K562 (cell line): ENCODE measurements around the gene CACTIN. TPM values are rescaled to one million over a fixed set of nuclear protein-coding genes. Genes with fewer than 3 reads are reported as not detected.

ENCODE experiments used
- ARID4B ChIP-seq: sonication (generic); formaldehyde crosslinking; IDR thresholded peaks from 2 replicates; pipeline ENCODE4 v1.8.0; 2022; ENCODE audit warnings: mild to moderate bottlenecking, missing genetic modification reagents
- ETV1 ChIP-seq: fragments of 450-650 bp; conservative IDR thresholded peaks from 2 replicates; pipeline ENCODE4 v1.6.1; 2016; ENCODE audit warnings: missing genetic modification characterization, control low read depth, low read depth, missing compliant biosample characterization
- HDGF ChIP-seq: fragments of 450-650 bp; IDR thresholded peaks from 2 replicates; pipeline ENCODE4 v1.6.1; 2016
- KHSRP ChIP-seq: fragments of 450-650 bp; IDR thresholded peaks from 2 replicates; pipeline ENCODE4 v1.6.1; 2017
- MTA1 ChIP-seq: fragments of 450-650 bp; IDR thresholded peaks from 2 replicates; pipeline ENCODE4 v1.6.1; 2017; ENCODE audit warnings: borderline replicate concordance
- TSC22D4 ChIP-seq: fragments of 450-650 bp; IDR thresholded peaks from 2 replicates; pipeline ENCODE4 v1.6.1; 2016; ENCODE audit warnings: missing genetic modification characterization, missing biosample characterization, control low read depth
- ZNF407 ChIP-seq: fragments of 450-650 bp; IDR thresholded peaks from 2 replicates; pipeline ENCODE4 v1.6.1; 2016; ENCODE audit warnings: low read depth
- ZNF592 ChIP-seq: fragments of 450-650 bp; IDR thresholded peaks from 2 replicates; pipeline ENCODE4 v1.6.1; 2017; ENCODE audit warnings: antibody characterized with exemption, mild to moderate bottlenecking
- polyA plus RNA-seq, 8 experiments: library from polyadenylated mRNA; depleted of rRNA in 4 of 8; stranded (reverse) in 5 of 8; unstranded in 3 of 8; fragments of >200 nt; fragmentation: Nextera tagmentation in 2 of 8; fragmentation: Illumina TruSeq in 1 of 8; extraction: Ambion mirVana in 2 of 8; extraction: Trizol in 1 of 8; gene quantifications; 2 replicates each; pipeline versions ENCODE4 v1.2.1 to v1.2.3, GENCODE V29; 2011 to 2014; ENCODE audit warnings: inconsistent platforms in 1 of 8, missing spikeins in 1 of 8
- total RNA-seq, 7 experiments: library from RNA; depleted of rRNA in 6 of 7; stranded (reverse); fragments of >200 nt in 6 of 7; fragmentation: Illumina TruSeq in 2 of 7; extraction: Trizol in 2 of 7; gene quantifications; 2 replicates each; pipeline versions ENCODE4 v1.2.1 to v1.2.3, GENCODE V29; 2011 to 2021; ENCODE audit warnings: low replicate concordance in 1 of 7

Gene CACTIN
- total and polyA plus RNA-seq, 9 of the 15 experiments (the other 6 are each of a cell fraction or from before 2014, with no cell fraction given): 0.15 to 49.2 (median 15.0) TPM

GRCh38 chr19:3605361-3605760, 21.2 kb downstream of the CACTIN start (continued):
- TF ChIP-seq ARID4B (0 out of 2 replicates have a peak, but pooled peaks have one; percentile 4), TSC22D4 (peak; percentile 66; the same call in 1 of the 2 replicates), KHSRP (0 out of 2 replicates have a peak, but pooled peaks have one; percentile 41), ETV1 (tag) (no peak), HDGF (peak; percentile 70; the same call in 1 of the 2 replicates), MTA1 (no peak), ZNF407 (0 out of 2 replicates have a peak, but pooled peaks have one; percentile 9), ZNF592 (no peak)
